CD14-positive monocyte (primary cell): Measurements from ENCODE around the gene DENND6B. TPM values are rescaled to one million over a fixed set of nuclear protein-coding genes. Genes with fewer than 3 reads are reported as not detected.
A peak's percentile ranks its signal among the peaks of the same experiment; 100 is the strongest.

Source experiments
- DNase-seq, 3 donors: peaks; one replicate each; pipeline ENCODE4 v3.0.0-alpha.2; 2011 to 2022
- H2AFZ ChIP-seq: 2 replicates; pipeline ENCODE4 v1.6.0; 2012; ENCODE audit warnings: mild to moderate bottlenecking, low read depth, low read length, inconsistent platforms; ENCODE audit not compliant: insufficient read depth, poor library complexity, severe bottlenecking
- H3K27ac ChIP-seq, 2 donors: 1 replicate in 1 of 2; 2 replicates in 1 of 2; pipeline ENCODE4 v1.5.1; 2012 to 2013; ENCODE audit warnings: low read length in 2 of 2, control low read depth in 1 of 2, inconsistent platforms in 1 of 2, low read depth in 1 of 2, mild to moderate bottlenecking in 1 of 2
- H3K27me3 ChIP-seq, 2 donors: one replicate each; pipeline versions ENCODE4 v1.6.0 to v1.6.1; 2011 to 2013; ENCODE audit warnings: low read length in 2 of 2; ENCODE audit not compliant: control insufficient read depth in 2 of 2, insufficient read depth in 2 of 2
- H3K36me3 ChIP-seq, 2 donors: replicated peaks in 1 of 2; 1 replicate in 1 of 2; 2 replicates in 1 of 2; pipeline versions ENCODE4 v1.5.1 to v1.6.1; 2012 to 2013; ENCODE audit warnings: low read length in 2 of 2, control low read depth in 1 of 2, inconsistent platforms in 1 of 2, mild to moderate bottlenecking in 1 of 2; ENCODE audit not compliant: insufficient read depth in 2 of 2, control insufficient read depth in 1 of 2
- H3K4me1 ChIP-seq, 2 donors: 1 replicate in 1 of 2; 2 replicates in 1 of 2; pipeline versions ENCODE4 v1.5.1 to v1.6.1; 2012 to 2013; ENCODE audit warnings: low read length in 2 of 2, control low read depth in 1 of 2, inconsistent platforms in 1 of 2, mild to moderate bottlenecking in 1 of 2, moderate library complexity in 1 of 2; ENCODE audit not compliant: insufficient read depth in 2 of 2, control insufficient read depth in 1 of 2
- H3K4me2 ChIP-seq: replicated peaks from 2 replicates; pipeline ENCODE3; 2012; ENCODE audit warnings: low read length, moderate library complexity, mild to moderate bottlenecking; ENCODE audit not compliant: poor library complexity, severe bottlenecking; ENCODE audit errors: extremely low read depth
- H3K4me3 ChIP-seq, 3 experiments: fragments of 200-600 bp in 1 of 3; sonication (generic) in 1 of 3; replicated peaks in 1 of 3; 1 replicate in 2 of 3; 2 replicates in 1 of 3; pipeline ENCODE4 v1.5.1; 2011 to 2013; ENCODE audit warnings: low read length in 3 of 3, mild to moderate bottlenecking in 3 of 3, control low read depth in 2 of 3, low read depth in 2 of 3, inconsistent platforms in 1 of 3, moderate library complexity in 1 of 3
- H3K79me2 ChIP-seq: 2 replicates; pipeline ENCODE4 v1.6.0; 2012; ENCODE audit warnings: mild to moderate bottlenecking, control low read depth, inconsistent platforms, low read length, moderate library complexity; ENCODE audit not compliant: insufficient read depth
- H3K9ac ChIP-seq: 2 replicates; pipeline ENCODE4 v1.6.0; 2017; ENCODE audit warnings: low read length, mild to moderate bottlenecking; ENCODE audit not compliant: insufficient read depth, poor library complexity, severe bottlenecking
- H3K9me3 ChIP-seq, 2 donors: replicated peaks in 1 of 2; 1 replicate in 1 of 2; 2 replicates in 1 of 2; pipeline versions ENCODE4 v1.5.1 to v1.6.1; 2012 to 2013; ENCODE audit warnings: low read length in 2 of 2, control low read depth in 1 of 2; ENCODE audit not compliant: control insufficient read depth in 1 of 2, insufficient read depth in 1 of 2
- H4K20me1 ChIP-seq: 2 replicates; pipeline ENCODE4 v1.6.0; 2012; ENCODE audit warnings: mild to moderate bottlenecking, low read length, control low read depth, moderate library complexity; ENCODE audit not compliant: insufficient read depth
- H3K27ac Mint-ChIP-seq, 7 donors: one replicate each; pipeline ENCODE4 v1.8.0; 2020; ENCODE audit warnings: mild to moderate bottlenecking in 7 of 7, mixed read lengths in 7 of 7, moderate library complexity in 6 of 7, inconsistent platforms in 2 of 7
- H3K27me3 Mint-ChIP-seq, 3 donors: one replicate each; pipeline ENCODE4 v1.8.0; 2021 to 2022; ENCODE audit warnings: low read depth in 3 of 3, mild to moderate bottlenecking in 3 of 3, mixed read lengths in 3 of 3, moderate library complexity in 3 of 3, inconsistent platforms in 1 of 3
- H3K36me3 Mint-ChIP-seq, 2 donors: one replicate each; pipeline ENCODE4 v1.8.0; 2020; ENCODE audit warnings: mixed read lengths in 2 of 2, inconsistent platforms in 1 of 2, mild to moderate bottlenecking in 1 of 2
- H3K4me1 Mint-ChIP-seq: one replicate; pipeline ENCODE4 v1.8.0; 2020; ENCODE audit warnings: mild to moderate bottlenecking, mixed read lengths
- H3K4me3 Mint-ChIP-seq, 2 donors: one replicate each; pipeline ENCODE4 v1.8.0; 2020; ENCODE audit warnings: mild to moderate bottlenecking in 2 of 2, mixed read lengths in 2 of 2, moderate library complexity in 1 of 2
- H3K9me3 Mint-ChIP-seq, 7 donors: one replicate each; pipeline ENCODE4 v1.8.0; 2020 to 2022; ENCODE audit warnings: mixed read lengths in 7 of 7, mild to moderate bottlenecking in 6 of 7, moderate library complexity in 6 of 7, inconsistent platforms in 2 of 7
- WGBS: methylation state at CpG from one replicate; pipeline ENCODE4 v1.1.5; 2013; ENCODE audit warnings: missing lambda C conversion rate; ENCODE audit not compliant: insufficient coverage; 5-methylcytosine and 5-hydroxymethylcytosine counted together
- intact Hi-C, 2 donors: fragments of 100-400 bp; cut with micrococcal nuclease; formaldehyde crosslinking; loops; one replicate each; pipeline versions ENCODE4 v1.15.0 to v1.15.1; 2023
- polyA plus RNA-seq, 3 donors: library from polyadenylated mRNA; depleted of rRNA in 1 of 3; unstranded in 2 of 3; stranded (reverse) in 1 of 3; fragments of 300-500 nt in 2 of 3; fragments of >200 nt in 1 of 3; fragmentation: Illumina TruSeq in 2 of 3; gene quantifications; 1 replicate in 2 of 3; 2 replicates in 1 of 3; pipeline ENCODE4 v1.2.3, GENCODE V29; 2012 to 2021
- TF ChIP-seq, protein P1 (sequence below): fragments of 200-600 bp; IDR thresholded peaks from one replicate; pipeline ENCODE4 v1.8.0; 2022; ENCODE audit warnings: antibody characterized with exemption, mild to moderate bottlenecking

DENND6B gene
- polyA plus RNA-seq, 3 donors, result 1.7 to 10.6 (median 2.1) TPM

DNA sequence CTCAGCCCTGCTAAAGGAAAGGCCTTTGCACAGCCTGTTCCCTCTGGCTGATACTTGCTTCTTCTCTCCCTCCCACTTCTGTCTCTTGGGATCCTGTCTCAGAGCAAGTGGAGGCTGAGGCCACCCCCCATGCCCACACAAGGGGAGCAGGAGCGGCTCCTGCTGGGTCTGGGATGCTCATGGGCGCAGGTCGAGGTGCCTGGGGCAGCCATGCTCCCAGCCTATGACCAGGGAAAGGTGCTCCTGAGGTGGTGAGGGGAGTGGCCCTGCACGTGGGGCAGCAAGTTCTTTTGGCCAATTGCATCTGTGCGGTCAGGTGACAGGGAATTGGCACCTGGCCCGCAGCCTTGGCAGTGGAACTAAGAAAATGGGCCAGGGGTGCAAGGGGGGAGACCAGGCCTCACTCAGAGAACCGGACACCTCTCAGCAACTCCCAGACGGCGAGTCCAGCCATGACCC lies 58.1 kb downstream of the DENND6B start:
- WGBS, result no CpG with 5 or more reads among the region's 9 CpGs
- H3K4me2 ChIP-seq, result no peak overlapping the region

DNA sequence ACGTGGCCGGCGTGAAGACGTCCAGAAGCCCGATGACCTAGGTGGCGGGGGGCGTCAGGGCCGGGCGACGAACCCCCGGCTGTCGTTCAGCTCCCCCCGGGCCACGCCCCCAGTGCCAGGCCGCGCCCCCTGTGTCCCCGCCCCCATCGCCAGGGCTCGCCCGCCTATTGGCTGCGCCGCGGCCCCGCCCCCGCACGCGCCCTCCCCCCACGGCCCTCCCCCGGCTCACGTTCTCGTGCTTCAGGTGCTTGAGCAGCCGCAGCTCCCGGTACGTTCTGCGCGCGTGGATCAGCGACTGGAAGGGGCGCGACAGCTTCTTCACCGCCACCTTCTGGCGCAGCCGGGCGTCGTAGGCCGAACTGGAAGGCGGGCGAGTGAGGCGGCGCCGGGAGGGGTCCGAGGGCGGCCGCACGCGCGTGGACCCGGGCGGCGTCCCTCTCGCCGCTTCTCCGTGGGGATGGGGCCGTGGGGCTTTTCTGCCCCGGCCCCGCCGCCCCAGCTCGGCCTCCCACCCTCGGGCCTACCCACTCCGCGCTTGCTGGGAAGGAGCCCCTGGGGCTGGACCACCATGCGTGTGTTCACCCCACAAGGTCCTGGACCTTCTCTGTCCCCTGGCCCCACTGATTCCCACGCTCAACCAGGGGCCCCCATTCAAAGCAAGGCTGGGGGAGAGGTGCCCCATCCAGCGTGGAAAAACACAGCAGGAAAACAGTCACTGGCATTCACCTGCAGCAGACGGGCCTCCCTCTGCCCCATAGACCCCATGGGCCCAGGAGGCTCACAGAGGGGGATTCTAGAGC lies 59.0 kb downstream of the DENND6B start:
- TF ChIP-seq, protein P1, sequence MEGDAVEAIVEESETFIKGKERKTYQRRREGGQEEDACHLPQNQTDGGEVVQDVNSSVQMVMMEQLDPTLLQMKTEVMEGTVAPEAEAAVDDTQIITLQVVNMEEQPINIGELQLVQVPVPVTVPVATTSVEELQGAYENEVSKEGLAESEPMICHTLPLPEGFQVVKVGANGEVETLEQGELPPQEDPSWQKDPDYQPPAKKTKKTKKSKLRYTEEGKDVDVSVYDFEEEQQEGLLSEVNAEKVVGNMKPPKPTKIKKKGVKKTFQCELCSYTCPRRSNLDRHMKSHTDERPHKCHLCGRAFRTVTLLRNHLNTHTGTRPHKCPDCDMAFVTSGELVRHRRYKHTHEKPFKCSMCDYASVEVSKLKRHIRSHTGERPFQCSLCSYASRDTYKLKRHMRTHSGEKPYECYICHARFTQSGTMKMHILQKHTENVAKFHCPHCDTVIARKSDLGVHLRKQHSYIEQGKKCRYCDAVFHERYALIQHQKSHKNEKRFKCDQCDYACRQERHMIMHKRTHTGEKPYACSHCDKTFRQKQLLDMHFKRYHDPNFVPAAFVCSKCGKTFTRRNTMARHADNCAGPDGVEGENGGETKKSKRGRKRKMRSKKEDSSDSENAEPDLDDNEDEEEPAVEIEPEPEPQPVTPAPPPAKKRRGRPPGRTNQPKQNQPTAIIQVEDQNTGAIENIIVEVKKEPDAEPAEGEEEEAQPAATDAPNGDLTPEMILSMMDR, result peak; percentile 27
- no peaks in the 10 kb centered on the region for H3K79me2 ChIP-seq
- peak in 1 of 3 donors; percentile 29 for DNase-seq
- H3K27me3 Mint-ChIP-seq, result peaks cover 53 to 79% (median 63%) of the 10 kb centered on the region in 3 donors
- H3K4me2 ChIP-seq, result peak overlapping the region; percentile 22
- peaks cover 25 to 38% of the 10 kb centered on the region in 2 donors for H3K4me1 ChIP-seq
- H4K20me1 ChIP-seq, result peaks cover 42% of the 10 kb centered on the region
- peaks cover 25 to 54% of the 10 kb centered on the region in 2 donors for H3K27me3 ChIP-seq
- peak overlapping the region; percentile 31 to 78 for H3K4me3 Mint-ChIP-seq
- peaks cover 2 to 3% of the 10 kb centered on the region in 2 donors for H3K36me3 Mint-ChIP-seq
- H3K27ac ChIP-seq, result no peak overlapping the region
- peaks cover 17% of the 10 kb centered on the region for H3K4me1 Mint-ChIP-seq
- WGBS, result 18% methylated on average over 54 of the region's 75 CpGs
- H3K36me3 ChIP-seq, result no peaks in the 10 kb centered on the region
- H3K27ac Mint-ChIP-seq, result no peak overlapping the region
- H3K9me3 Mint-ChIP-seq, result peaks cover 0 to 30% (median 7%) of the 10 kb centered on the region in 7 donors
- H3K9me3 ChIP-seq, result peaks cover 7 to 10% of the 10 kb centered on the region in 2 donors
- intact Hi-C loops, result no loop called here
- H3K9ac ChIP-seq, result no peak overlapping the region
- H3K4me3 ChIP-seq, result no peak overlapping the region
- H2AFZ ChIP-seq, result no peak overlapping the region

More for the DNA sequence above, 58.1 kb downstream of the DENND6B start:
- H2AFZ ChIP-seq, result no peak overlapping the region
- H3K9ac ChIP-seq, result no peak overlapping the region
- H3K27me3 ChIP-seq, result peaks cover 25 to 46% of the 10 kb centered on the region in 2 donors
- no peak overlapping the region for H3K27ac ChIP-seq
- peaks cover 47 to 73% (median 59%) of the 10 kb centered on the region in 3 donors for H3K27me3 Mint-ChIP-seq
- no peaks in the 10 kb centered on the region for H3K36me3 ChIP-seq
- peaks cover 19% of the 10 kb centered on the region for H3K4me1 Mint-ChIP-seq
- intact Hi-C loops, result no loop called here
- peaks cover 7 to 10% of the 10 kb centered on the region in 2 donors for H3K9me3 ChIP-seq
- H3K4me3 ChIP-seq, result no peak overlapping the region
- H3K4me1 ChIP-seq, result peaks cover 25 to 38% of the 10 kb centered on the region in 2 donors
- peaks cover 0 to 30% (median 7%) of the 10 kb centered on the region in 7 donors for H3K9me3 Mint-ChIP-seq
- no peak for DNase-seq
- H4K20me1 ChIP-seq, result peaks cover 48% of the 10 kb centered on the region
- TF ChIP-seq, protein P1, result no peak
- H3K4me3 Mint-ChIP-seq, result peak overlapping the region in 1 of 2 donors; percentile 78
- H3K36me3 Mint-ChIP-seq, result peaks cover 5 to 7% of the 10 kb centered on the region in 2 donors
- no peak overlapping the region for H3K27ac Mint-ChIP-seq
- no peaks in the 10 kb centered on the region for H3K79me2 ChIP-seq
